NCI-H2196 (cell line): ENCODE data around the gene MYCL.

Experiments used
- DNase-seq: peaks from one replicate; lab custom pipeline; 2025; ENCODE audit not compliant: unreplicated experiment; lab: John Stamatoyannopoulos, UW

Gene MYCL

DNA sequence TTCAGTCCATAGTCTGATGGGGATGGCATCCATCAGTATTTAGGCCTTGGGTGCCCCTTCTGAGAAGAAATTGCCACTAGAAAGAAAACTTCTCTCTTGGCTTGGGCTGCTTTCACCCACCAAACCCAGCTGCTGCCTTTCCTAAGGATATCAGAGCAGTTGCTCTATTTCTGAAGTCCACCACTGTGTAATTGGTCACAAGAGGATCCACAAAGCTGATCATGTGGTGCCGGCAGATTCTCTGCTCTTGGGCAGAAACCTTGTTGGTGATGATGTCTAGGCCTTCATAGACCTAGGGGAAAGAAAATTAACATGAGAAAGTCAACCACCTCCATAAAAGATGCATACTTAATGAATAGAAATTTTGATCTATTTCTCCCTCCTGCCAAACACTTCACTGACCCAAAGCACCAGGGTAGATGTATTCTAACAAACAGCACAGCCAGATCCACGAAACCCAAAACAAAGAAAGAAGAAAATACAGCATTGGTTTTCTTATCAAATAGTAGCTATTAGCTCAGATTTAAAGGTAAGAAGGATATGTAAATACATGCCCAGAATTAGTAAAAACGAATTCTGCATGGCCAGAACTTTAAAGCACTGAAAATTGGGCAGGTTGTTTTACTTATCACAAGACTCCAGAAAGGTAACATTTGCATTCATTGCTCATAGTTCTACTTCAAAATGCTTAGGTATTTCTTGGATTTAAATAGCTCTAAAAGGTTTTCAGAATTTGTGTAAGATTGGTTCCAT lies 44.4 kb downstream of the MYCL start:
- DNase-seq: no peak

GRCh38 chr1:39854738-39855137 lies 47.0 kb downstream of the MYCL start:
- no peak for DNase-seq

DNA sequence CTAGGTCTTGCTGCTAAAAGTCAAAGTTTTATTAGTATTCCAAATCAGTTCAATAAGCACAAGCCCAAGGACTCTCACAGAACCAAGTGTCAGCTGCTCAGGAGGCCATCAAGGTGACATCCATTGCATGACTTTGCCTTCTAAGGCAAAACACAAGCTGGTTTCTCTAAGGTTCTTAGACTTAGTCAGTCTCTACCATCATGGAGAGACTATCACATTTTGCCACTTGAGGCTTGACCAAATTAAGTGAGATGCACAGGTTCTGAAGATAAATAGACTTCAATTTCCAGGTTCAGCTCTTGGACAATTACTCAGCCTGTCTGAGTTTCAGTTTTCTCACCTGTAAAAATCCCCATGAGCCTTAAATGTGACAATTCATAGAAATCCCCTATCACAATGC lies 47.4 kb downstream of the MYCL start:
- no peak for DNase-seq

DNA sequence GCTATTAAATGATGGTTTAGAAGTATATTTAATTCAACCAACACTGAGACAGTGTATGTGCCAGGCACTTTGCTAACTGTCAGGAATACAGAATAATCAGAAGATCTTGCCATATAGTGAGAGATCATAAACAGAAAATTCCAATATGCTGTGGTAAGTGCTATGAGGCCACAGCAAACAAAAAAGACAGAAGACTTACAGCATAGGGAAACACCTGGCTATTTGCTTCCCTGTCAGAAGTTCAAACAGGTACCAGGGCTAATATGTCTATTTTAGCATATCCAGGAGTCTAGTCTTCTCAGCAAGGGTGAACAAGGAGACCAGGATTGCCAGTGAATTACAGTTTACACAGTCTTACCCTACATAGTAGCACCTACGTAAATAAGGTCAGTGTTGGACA lies 48.8 kb downstream of the MYCL start:
- DNase-seq: no peak

- DNase-seq: peak; percentile 24
These were observed 49.4 kb downstream of the MYCL start for GRCh38 chr1:39852214-39852791.

GRCh38 chr1:39850606-39851216 lies 51.0 kb downstream of the MYCL start:
- DNase-seq: no peak

GRCh38 chr1:39849203-39849602 lies 52.5 kb downstream of the MYCL start:
- DNase-seq: no peak

GRCh38 chr1:39847940-39848339 lies 53.8 kb downstream of the MYCL start:
- no peak for DNase-seq

DNA sequence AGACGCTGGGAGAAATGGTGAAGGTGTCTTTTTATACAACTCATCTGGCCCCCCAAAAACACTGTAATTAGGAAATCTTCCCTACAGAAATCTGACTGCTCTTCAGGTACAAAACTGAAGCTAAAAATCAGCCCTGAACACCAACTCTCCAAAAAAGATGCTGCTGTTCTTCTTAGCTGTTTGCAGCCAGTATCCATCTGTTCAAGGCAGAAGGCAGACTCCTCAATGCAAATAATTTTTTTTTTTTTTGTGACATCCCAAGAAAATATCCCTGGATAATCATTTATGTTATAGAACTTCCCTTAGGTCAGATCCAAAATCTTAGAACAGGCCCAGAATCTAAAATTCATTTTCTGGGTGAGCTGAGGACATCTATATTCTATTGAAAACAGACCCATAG lies 54.9 kb downstream of the MYCL start:
- no peak for DNase-seq

DNA sequence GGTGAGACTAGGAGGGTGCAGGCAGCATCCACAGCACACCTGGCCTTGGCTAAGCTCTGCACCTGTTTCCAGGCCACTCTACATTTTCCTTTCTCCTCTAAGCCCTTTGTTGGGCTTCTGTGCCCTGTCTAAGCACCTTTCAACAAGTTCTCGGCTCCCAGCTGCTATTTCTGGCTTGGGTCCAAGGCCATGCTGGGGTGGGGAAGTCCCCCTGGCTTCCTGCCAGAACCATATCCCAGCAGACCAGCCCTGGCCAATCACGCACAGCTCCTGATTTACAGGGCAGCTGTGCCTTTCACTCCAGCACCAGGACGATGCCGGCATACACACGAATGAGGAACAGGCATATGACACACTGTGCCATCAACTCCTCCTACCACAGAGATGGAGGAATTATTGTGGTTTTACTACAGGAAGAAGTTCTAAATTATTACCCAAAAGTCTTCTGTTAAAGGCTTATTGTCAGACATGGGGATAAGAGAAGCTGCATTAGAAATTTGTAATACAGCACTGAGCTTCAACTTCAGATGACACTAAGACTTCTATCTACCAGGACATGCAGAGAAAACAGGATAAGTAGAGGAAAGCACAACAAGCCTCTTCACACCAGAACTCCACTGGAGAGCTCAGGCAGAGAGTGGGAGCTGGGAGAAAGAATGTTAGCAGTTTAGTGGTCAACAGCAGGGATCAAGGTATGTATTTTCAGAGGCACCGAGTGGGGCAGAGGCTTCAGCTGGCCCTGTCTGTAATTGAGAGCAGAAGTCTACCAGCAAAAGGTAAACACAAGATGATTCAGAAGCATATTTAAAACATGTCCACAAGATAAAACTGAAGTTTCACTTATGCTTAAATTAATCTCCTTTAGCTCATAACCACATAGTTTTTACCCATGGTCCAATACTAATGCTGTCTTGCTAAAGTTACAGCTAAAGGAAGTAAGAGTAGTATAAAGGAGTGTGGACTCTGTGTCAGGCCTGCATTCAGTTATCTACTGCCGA lies 55.8 kb downstream of the MYCL start:
- peak; percentile 99 for DNase-seq
